HepG2 (cell line): ENCODE measurements around the gene RIPOR3. TPM values are rescaled to one million over a fixed set of nuclear protein-coding genes. Genes with fewer than 3 reads are reported as not detected.

Source experiments
- EZH2 ChIP-seq: conservative IDR thresholded peaks from 2 replicates; pipeline ENCODE4 v1.6.1; 2012; ENCODE audit warnings: mild to moderate bottlenecking, low read depth, low read length, moderate library complexity
- FOXM1 ChIP-seq: sonication (generic); formaldehyde crosslinking; IDR thresholded peaks from 2 replicates; pipeline ENCODE4 v1.5.0; 2020; ENCODE audit warnings: missing genetic modification reagents
- HOXA3 ChIP-seq: sonication (generic); formaldehyde crosslinking; IDR thresholded peaks from 2 replicates; pipeline ENCODE4 v1.5.0; 2020; ENCODE audit warnings: missing genetic modification reagents
- KLF16 ChIP-seq, 2 experiments: sonication (generic) in 1 of 2; formaldehyde crosslinking in 1 of 2; IDR thresholded peaks; 2 replicates each; pipeline versions ENCODE4 v1.6.1 to v1.8.0; 2016 to 2023; ENCODE audit warnings: missing genetic modification reagents in 2 of 2, missing compliant biosample characterization in 1 of 2
- NCOA2 ChIP-seq: sonication (generic); formaldehyde crosslinking; IDR thresholded peaks from 2 replicates; pipeline ENCODE4 v1.8.0; 2022; ENCODE audit warnings: inconsistent platforms
- NFE2L1 ChIP-seq: sonication (generic); formaldehyde crosslinking; IDR thresholded peaks from 2 replicates; pipeline ENCODE4 v1.4.0; 2020; ENCODE audit warnings: missing genetic modification reagents, mild to moderate bottlenecking, borderline replicate concordance
- NR1H2 ChIP-seq: sonication (generic); formaldehyde crosslinking; IDR thresholded peaks from 2 replicates; pipeline ENCODE4 v1.8.1; 2022; ENCODE audit warnings: low read depth, missing genetic modification reagents, borderline replicate concordance
- PRMT3 ChIP-seq: sonication (generic); formaldehyde crosslinking; IDR thresholded peaks from 2 replicates; pipeline ENCODE4 v1.8.1; 2022; ENCODE audit warnings: low read depth, mild to moderate bottlenecking, moderate library complexity, missing genetic modification reagents, borderline replicate concordance
- RFXAP ChIP-seq: sonication (generic); formaldehyde crosslinking; IDR thresholded peaks from 2 replicates; pipeline ENCODE4 v1.4.0; 2020; ENCODE audit warnings: missing genetic modification reagents, borderline replicate concordance
- SPEN ChIP-seq: sonication (generic); formaldehyde crosslinking; IDR thresholded peaks from 2 replicates; pipeline ENCODE4 v1.5.1; 2020; ENCODE audit warnings: low read depth, mild to moderate bottlenecking, missing genetic modification reagents
- ZNF138 ChIP-seq: sonication (generic); formaldehyde crosslinking; IDR thresholded peaks from 2 replicates; pipeline ENCODE4 v1.5.0; 2020; ENCODE audit warnings: mild to moderate bottlenecking, low read depth, missing genetic modification reagents
- ZNF20 ChIP-seq: sonication (generic); formaldehyde crosslinking; IDR thresholded peaks from 2 replicates; pipeline ENCODE4 v1.4.0; 2020; ENCODE audit warnings: mild to moderate bottlenecking, moderate library complexity, missing genetic modification reagents
- ZNF251 ChIP-seq: sonication (generic); formaldehyde crosslinking; IDR thresholded peaks from 2 replicates; pipeline ENCODE4 v1.9.0; 2021; ENCODE audit warnings: mild to moderate bottlenecking, missing genetic modification reagents
- ZNF530 ChIP-seq: sonication (generic); formaldehyde crosslinking; IDR thresholded peaks from 2 replicates; pipeline ENCODE4 v1.5.0; 2020; ENCODE audit warnings: low read depth, mild to moderate bottlenecking, missing genetic modification reagents
- ZNF556 ChIP-seq: sonication (generic); formaldehyde crosslinking; IDR thresholded peaks from 2 replicates; pipeline ENCODE4 v1.4.0; 2020; ENCODE audit warnings: mild to moderate bottlenecking, missing genetic modification reagents, borderline replicate concordance
- ZNF891 ChIP-seq: sonication (generic); formaldehyde crosslinking; IDR thresholded peaks from 2 replicates; pipeline ENCODE4 v1.5.0; 2020; ENCODE audit warnings: mild to moderate bottlenecking, missing genetic modification reagents
- polyA plus RNA-seq, 8 experiments: library from polyadenylated mRNA; depleted of rRNA in 3 of 8; stranded (reverse) in 7 of 8; unstranded in 1 of 8; fragments of >200 nt; fragmentation: Illumina TruSeq in 4 of 8; extraction: Trizol in 4 of 8; gene quantifications; 2 replicates each; pipeline versions ENCODE4 v1.2.1 to v1.2.3, GENCODE V29; 2011 to 2016; ENCODE audit warnings: low read depth in 4 of 8, missing spikeins in 1 of 8, mixed read lengths in 1 of 8; ENCODE audit not compliant: insufficient read depth in 1 of 8
- total RNA-seq, 5 experiments: library from RNA; depleted of rRNA; stranded (reverse); fragments of >200 nt; fragmentation: Illumina TruSeq; extraction: Trizol; gene quantifications; 2 replicates each; pipeline ENCODE4 v1.2.3, GENCODE V29; 2016; ENCODE audit warnings: low read depth in 1 of 5
- TF ChIP-seq, protein P1 (sequence below): sonication (generic); formaldehyde crosslinking; IDR thresholded peaks from 2 replicates; pipeline ENCODE4 v1.5.0; 2020; ENCODE audit warnings: mild to moderate bottlenecking, missing genetic modification reagents
- TF ChIP-seq, protein P2 (sequence below): sonication (generic); formaldehyde crosslinking; conservative IDR thresholded peaks from 2 replicates; pipeline ENCODE4 v1.8.0; 2022; ENCODE audit warnings: low read depth, missing genetic modification reagents
- TF ChIP-seq, protein P3 (sequence below): IDR thresholded peaks from 2 replicates; pipeline ENCODE4 v1.6.1; 2016; ENCODE audit warnings: low read depth, borderline replicate concordance
- TF ChIP-seq, protein P4 (sequence below): sonication (generic); formaldehyde crosslinking; IDR thresholded peaks from 2 replicates; pipeline ENCODE4 v1.8.0; 2022; ENCODE audit warnings: mild to moderate bottlenecking, missing genetic modification reagents; ENCODE audit not compliant: insufficient replicate concordance
- TF ChIP-seq, protein P5 (sequence below): IDR thresholded peaks from 2 replicates; pipeline ENCODE4 v1.6.1; 2016; ENCODE audit warnings: low read depth, control low read depth
- TF ChIP-seq, protein P6 (sequence below): sonication (generic); formaldehyde crosslinking; IDR thresholded peaks from 2 replicates; pipeline ENCODE4 v1.4.0; 2020; ENCODE audit warnings: missing genetic modification reagents

Gene RIPOR3
- total and polyA plus RNA-seq, 2 of the 13 experiments (the other 11 are each of a cell fraction or from before 2014, with no cell fraction given): 0.18 TPM; not detected in 1

DNA sequence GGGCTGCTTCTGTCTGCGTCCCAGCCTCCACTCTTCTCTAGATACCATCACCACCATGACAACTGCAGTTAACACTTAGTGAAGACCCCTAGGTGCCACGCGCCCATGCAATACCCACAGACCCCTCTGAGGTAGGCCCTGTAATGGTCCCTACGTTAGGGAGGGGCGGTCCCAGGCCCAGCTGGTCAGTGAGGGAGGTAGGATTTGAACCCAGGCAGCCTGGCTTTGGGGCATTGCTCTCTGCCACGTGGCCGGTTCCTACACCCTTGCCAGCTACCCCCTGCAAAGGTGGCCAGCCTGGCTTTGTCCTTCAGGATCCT is 18.2 kb downstream of the RIPOR3 start (continued):
- TF ChIP-seq, protein P1, sequence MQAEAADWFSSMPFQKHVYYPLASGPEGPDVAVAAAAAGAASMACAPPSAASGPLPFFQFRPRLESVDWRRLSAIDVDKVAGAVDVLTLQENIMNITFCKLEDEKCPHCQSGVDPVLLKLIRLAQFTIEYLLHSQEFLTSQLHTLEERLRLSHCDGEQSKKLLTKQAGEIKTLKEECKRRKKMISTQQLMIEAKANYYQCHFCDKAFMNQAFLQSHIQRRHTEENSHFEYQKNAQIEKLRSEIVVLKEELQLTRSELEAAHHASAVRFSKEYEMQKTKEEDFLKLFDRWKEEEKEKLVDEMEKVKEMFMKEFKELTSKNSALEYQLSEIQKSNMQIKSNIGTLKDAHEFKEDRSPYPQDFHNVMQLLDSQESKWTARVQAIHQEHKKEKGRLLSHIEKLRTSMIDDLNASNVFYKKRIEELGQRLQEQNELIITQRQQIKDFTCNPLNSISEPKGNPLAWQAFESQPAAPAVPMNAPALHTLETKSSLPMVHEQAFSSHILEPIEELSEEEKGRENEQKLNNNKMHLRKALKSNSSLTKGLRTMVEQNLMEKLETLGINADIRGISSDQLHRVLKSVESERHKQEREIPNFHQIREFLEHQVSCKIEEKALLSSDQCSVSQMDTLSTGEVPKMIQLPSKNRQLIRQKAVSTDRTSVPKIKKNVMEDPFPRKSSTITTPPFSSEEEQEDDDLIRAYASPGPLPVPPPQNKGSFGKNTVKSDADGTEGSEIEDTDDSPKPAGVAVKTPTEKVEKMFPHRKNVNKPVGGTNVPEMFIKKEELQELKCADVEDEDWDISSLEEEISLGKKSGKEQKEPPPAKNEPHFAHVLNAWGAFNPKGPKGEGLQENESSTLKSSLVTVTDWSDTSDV (CRISPR knock-in tag): 0 out of 2 replicates have a peak, but pooled peaks have one; percentile 4
- no peak for TF ChIP-seq ZNF530
- no peak for TF ChIP-seq HOXA3
- TF ChIP-seq, protein P2, sequence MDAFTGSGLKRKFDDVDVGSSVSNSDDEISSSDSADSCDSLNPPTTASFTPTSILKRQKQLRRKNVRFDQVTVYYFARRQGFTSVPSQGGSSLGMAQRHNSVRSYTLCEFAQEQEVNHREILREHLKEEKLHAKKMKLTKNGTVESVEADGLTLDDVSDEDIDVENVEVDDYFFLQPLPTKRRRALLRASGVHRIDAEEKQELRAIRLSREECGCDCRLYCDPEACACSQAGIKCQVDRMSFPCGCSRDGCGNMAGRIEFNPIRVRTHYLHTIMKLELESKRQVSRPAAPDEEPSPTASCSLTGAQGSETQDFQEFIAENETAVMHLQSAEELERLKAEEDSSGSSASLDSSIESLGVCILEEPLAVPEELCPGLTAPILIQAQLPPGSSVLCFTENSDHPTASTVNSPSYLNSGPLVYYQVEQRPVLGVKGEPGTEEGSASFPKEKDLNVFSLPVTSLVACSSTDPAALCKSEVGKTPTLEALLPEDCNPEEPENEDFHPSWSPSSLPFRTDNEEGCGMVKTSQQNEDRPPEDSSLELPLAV (CRISPR knock-in tag): no peak
- TF ChIP-seq, protein P3, sequence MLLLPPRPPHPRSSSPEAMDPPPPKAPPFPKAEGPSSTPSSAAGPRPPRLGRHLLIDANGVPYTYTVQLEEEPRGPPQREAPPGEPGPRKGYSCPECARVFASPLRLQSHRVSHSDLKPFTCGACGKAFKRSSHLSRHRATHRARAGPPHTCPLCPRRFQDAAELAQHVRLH (CRISPR knock-in tag): no peak
- TF ChIP-seq ZNF20: no peak
- no peak for TF ChIP-seq KLF16 (CRISPR knock-in tag; IDR thresholded peaks at IDR 0.05)
- TF ChIP-seq, protein P4, sequence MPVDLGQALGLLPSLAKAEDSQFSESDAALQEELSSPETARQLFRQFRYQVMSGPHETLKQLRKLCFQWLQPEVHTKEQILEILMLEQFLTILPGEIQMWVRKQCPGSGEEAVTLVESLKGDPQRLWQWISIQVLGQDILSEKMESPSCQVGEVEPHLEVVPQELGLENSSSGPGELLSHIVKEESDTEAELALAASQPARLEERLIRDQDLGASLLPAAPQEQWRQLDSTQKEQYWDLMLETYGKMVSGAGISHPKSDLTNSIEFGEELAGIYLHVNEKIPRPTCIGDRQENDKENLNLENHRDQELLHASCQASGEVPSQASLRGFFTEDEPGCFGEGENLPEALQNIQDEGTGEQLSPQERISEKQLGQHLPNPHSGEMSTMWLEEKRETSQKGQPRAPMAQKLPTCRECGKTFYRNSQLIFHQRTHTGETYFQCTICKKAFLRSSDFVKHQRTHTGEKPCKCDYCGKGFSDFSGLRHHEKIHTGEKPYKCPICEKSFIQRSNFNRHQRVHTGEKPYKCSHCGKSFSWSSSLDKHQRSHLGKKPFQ (CRISPR knock-in tag): no peak
- TF ChIP-seq FOXM1 (CRISPR knock-in tag): no peak
- TF ChIP-seq, protein P5, sequence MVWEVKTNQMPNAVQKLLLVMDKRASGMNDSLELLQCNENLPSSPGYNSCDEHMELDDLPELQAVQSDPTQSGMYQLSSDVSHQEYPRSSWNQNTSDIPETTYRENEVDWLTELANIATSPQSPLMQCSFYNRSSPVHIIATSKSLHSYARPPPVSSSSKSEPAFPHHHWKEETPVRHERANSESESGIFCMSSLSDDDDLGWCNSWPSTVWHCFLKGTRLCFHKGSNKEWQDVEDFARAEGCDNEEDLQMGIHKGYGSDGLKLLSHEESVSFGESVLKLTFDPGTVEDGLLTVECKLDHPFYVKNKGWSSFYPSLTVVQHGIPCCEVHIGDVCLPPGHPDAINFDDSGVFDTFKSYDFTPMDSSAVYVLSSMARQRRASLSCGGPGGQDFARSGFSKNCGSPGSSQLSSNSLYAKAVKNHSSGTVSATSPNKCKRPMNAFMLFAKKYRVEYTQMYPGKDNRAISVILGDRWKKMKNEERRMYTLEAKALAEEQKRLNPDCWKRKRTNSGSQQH (CRISPR knock-in tag): no peak
- no peak for TF ChIP-seq EZH2
- TF ChIP-seq NFE2L1: 0 out of 2 replicates have a peak, but pooled peaks have one; percentile 16
- 0 out of 2 replicates have a peak, but pooled peaks have one; percentile 37 for TF ChIP-seq ZNF891 (CRISPR knock-in tag)
- peak; percentile 31; the same call in 1 of the 2 replicates for TF ChIP-seq ZNF138 (CRISPR knock-in tag)
- peak; percentile 49; the same call in 1 of the 2 replicates for TF ChIP-seq SPEN (CRISPR knock-in tag)
- TF ChIP-seq ZNF556: no peak
- TF ChIP-seq, protein P6, sequence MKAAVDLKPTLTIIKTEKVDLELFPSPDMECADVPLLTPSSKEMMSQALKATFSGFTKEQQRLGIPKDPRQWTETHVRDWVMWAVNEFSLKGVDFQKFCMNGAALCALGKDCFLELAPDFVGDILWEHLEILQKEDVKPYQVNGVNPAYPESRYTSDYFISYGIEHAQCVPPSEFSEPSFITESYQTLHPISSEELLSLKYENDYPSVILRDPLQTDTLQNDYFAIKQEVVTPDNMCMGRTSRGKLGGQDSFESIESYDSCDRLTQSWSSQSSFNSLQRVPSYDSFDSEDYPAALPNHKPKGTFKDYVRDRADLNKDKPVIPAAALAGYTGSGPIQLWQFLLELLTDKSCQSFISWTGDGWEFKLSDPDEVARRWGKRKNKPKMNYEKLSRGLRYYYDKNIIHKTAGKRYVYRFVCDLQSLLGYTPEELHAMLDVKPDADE (CRISPR knock-in tag): no peak
- TF ChIP-seq PRMT3 (CRISPR knock-in tag): no peak
- no peak for TF ChIP-seq RFXAP (CRISPR knock-in tag)
- no peak for TF ChIP-seq NCOA2 (CRISPR knock-in tag)
- no peak for TF ChIP-seq ZNF251 (CRISPR knock-in tag)
- 0 out of 2 replicates have a peak, but pooled peaks have one; percentile 26 for TF ChIP-seq NR1H2 (CRISPR knock-in tag)
